ENCODE results near the gene CDX1. TPM values are rescaled to one million over a fixed set of nuclear protein-coding genes. Genes with fewer than 3 reads are reported as not detected.
A peak's percentile ranks its signal among the peaks of the same experiment; 100 is the strongest.

CDX1 gene
- total and polyA plus RNA-seq, 3 donors from 2014 or later = 3.4 to 5.2 (median 3.4) TPM

- 59 to 65% methylated on average over 6 to 8 of the region's 8 CpGs for WGBS, 2 donors
- Histone ChIP-seq H3K9me3 (no peaks in the 10 kb centered on the region), H3K36me3 (ENCODE audit: low read depth, missing control alignments) (no peaks in the 10 kb centered on the region), H3K4me3 (no peak overlapping the region), H3K27me3 (no peaks in the 10 kb centered on the region), H3K27ac (no peak overlapping the region), H3K4me1 (peaks cover 51% of the 10 kb centered on the region)
- TF ChIP-seq CTCF (IDR thresholded peaks at IDR 0.05) (no peak), POLR2A (IDR thresholded peaks at IDR 0.05) (no peak)
- no peak for DNase-seq
- intact Hi-C loops (cut with DNase I; ENCODE audit: low total_unique reads) = no loop called here
Observed at GRCh38 chr5:150176745-150177477, 10.3 kb downstream of the CDX1 start.

GRCh38 chr5:150177721-150178120 is 11.1 kb downstream of the CDX1 start:
- no peaks in the 10 kb centered on the region for H3K9me3 ChIP-seq
- no peaks in the 10 kb centered on the region for H3K27me3 ChIP-seq
- no peak for TF ChIP-seq POLR2A (IDR thresholded peaks at IDR 0.05)
- no peak for TF ChIP-seq CTCF (IDR thresholded peaks at IDR 0.05)
- no peak for DNase-seq
- 48 to 66% methylated on average over 3 to 4 of the region's 4 CpGs for WGBS, 2 donors
- no peak overlapping the region for H3K4me3 ChIP-seq
- H3K4me1 ChIP-seq = peaks cover 57% of the 10 kb centered on the region
- no peak overlapping the region for H3K27ac ChIP-seq
- H3K36me3 ChIP-seq (ENCODE audit: low read depth, missing control alignments) = no peaks in the 10 kb centered on the region
- intact Hi-C loops (cut with DNase I; ENCODE audit: low total_unique reads) = no loop called here

GRCh38 chr5:150178262-150178661 is 11.7 kb downstream of the CDX1 start:
- Histone ChIP-seq H3K27ac (no peak overlapping the region), H3K4me3 (no peak overlapping the region), H3K4me1 (peaks cover 57% of the 10 kb centered on the region), H3K36me3 (ENCODE audit: low read depth, missing control alignments) (no peaks in the 10 kb centered on the region), H3K9me3 (no peaks in the 10 kb centered on the region), H3K27me3 (no peaks in the 10 kb centered on the region)
- DNase-seq = no peak
- WGBS, 2 donors = 74 to 85% methylated on average over 3 to 4 of the region's 4 CpGs
- no peak for TF ChIP-seq POLR2A (IDR thresholded peaks at IDR 0.05)
- no peak for TF ChIP-seq CTCF (IDR thresholded peaks at IDR 0.05)
- intact Hi-C loops (cut with DNase I; ENCODE audit: low total_unique reads) = no loop called here

- intact Hi-C loops (cut with DNase I; ENCODE audit: low total_unique reads) = no loop called here
- Histone ChIP-seq H3K27ac (peak overlapping the region; percentile 59 to 65), H3K4me3 (no peak overlapping the region), H3K4me1 (peaks cover 57% of the 10 kb centered on the region), H3K9me3 (no peaks in the 10 kb centered on the region), H3K36me3 (ENCODE audit: low read depth, missing control alignments) (no peaks in the 10 kb centered on the region), H3K27me3 (no peaks in the 10 kb centered on the region)
- no peak for DNase-seq
- WGBS, 2 donors = 79 to 84% methylated on average over 6 to 7 of the region's 7 CpGs
- TF ChIP-seq POLR2A (IDR thresholded peaks at IDR 0.05) = no peak
- TF ChIP-seq CTCF (IDR thresholded peaks at IDR 0.05) = no peak
Observed at GRCh38 chr5:150179019-150179620, 12.5 kb downstream of the CDX1 start.
